ENCODE data around the gene TCAF1.
A peak's percentile ranks its signal among the peaks of the same experiment; 100 is the strongest.

The TCAF1 gene

GRCh38 chr7:143901668-143902331 is at the start of gene TCAF1:
TSS of gene TCAF1 (minus strand) at chr7:143902176. CDS start at chr7:143876608, 25,568 bp downstream.
- peak; percentile 91 for DNase-seq
- CTCF ChIA-PET = interaction anchor here (0.9 to 2.3 kb wide), 7 partner anchors 9 to 226 kb away, joined by 3 to 10 read pairs (median 4); no protein-coding TSS in a partner anchor
- no peaks in the 10 kb centered on the region for H3K36me3 Mint-ChIP-seq
- H3K4me1 Mint-ChIP-seq = peaks cover 27% of the 10 kb centered on the region
- H3K27ac Mint-ChIP-seq = peak within 1 kb of the TSS; percentile 84
- H3K4me3 Mint-ChIP-seq = peak within 1 kb of the TSS; percentile 90
- no peaks in the 10 kb centered on the region for H3K9me3 Mint-ChIP-seq
- H3K27me3 Mint-ChIP-seq = no peaks in the 10 kb centered on the region

- no peak for DNase-seq
- Mint-ChIP-seq H3K4me1 (no peaks in the 10 kb centered on the region), H3K4me3 (no peak overlapping the region), H3K27ac (no peak overlapping the region), H3K27me3 (peaks cover 9% of the 10 kb centered on the region), H3K9me3 (no peaks in the 10 kb centered on the region), H3K36me3 (no peaks in the 10 kb centered on the region)
- CTCF ChIA-PET = no interaction called here
These were observed 46.8 kb upstream of the TCAF1 start for GRCh38 chr7:143948733-143949132.

GRCh38 chr7:143947111-143947510 is 45.1 kb upstream of the TCAF1 start:
- H3K4me1 Mint-ChIP-seq = no peaks in the 10 kb centered on the region
- CTCF ChIA-PET = no interaction called here
- H3K4me3 Mint-ChIP-seq = no peak overlapping the region
- no peak for DNase-seq
- H3K27me3 Mint-ChIP-seq = peaks cover 9% of the 10 kb centered on the region
- no peak overlapping the region for H3K27ac Mint-ChIP-seq
- no peaks in the 10 kb centered on the region for H3K9me3 Mint-ChIP-seq
- H3K36me3 Mint-ChIP-seq = no peaks in the 10 kb centered on the region

GRCh38 chr7:143945423-143945822 is 43.4 kb upstream of the TCAF1 start:
- Mint-ChIP-seq H3K4me3 (no peak overlapping the region), H3K9me3 (no peaks in the 10 kb centered on the region), H3K27me3 (peaks cover 6% of the 10 kb centered on the region), H3K36me3 (no peaks in the 10 kb centered on the region), H3K27ac (no peak overlapping the region), H3K4me1 (no peaks in the 10 kb centered on the region)
- CTCF ChIA-PET = no interaction called here
- DNase-seq = no peak

GRCh38 chr7:143938379-143939243 is 36.6 kb upstream of the TCAF1 start:
- no peak for DNase-seq
- Mint-ChIP-seq H3K9me3 (no peaks in the 10 kb centered on the region), H3K36me3 (no peaks in the 10 kb centered on the region), H3K4me3 (no peak overlapping the region), H3K27me3 (no peaks in the 10 kb centered on the region), H3K27ac (no peak overlapping the region), H3K4me1 (no peaks in the 10 kb centered on the region)
- CTCF ChIA-PET = no interaction called here

GRCh38 chr7:143936087-143937009 is 34.4 kb upstream of the TCAF1 start:
- H3K9me3 Mint-ChIP-seq = no peaks in the 10 kb centered on the region
- CTCF ChIA-PET = no interaction called here
- H3K4me1 Mint-ChIP-seq = peaks cover 3% of the 10 kb centered on the region
- no peaks in the 10 kb centered on the region for H3K27me3 Mint-ChIP-seq
- no peak overlapping the region for H3K4me3 Mint-ChIP-seq
- no peaks in the 10 kb centered on the region for H3K36me3 Mint-ChIP-seq
- no peak for DNase-seq
- H3K27ac Mint-ChIP-seq = no peak overlapping the region

GRCh38 chr7:143934526-143935325 is 32.8 kb upstream of the TCAF1 start, which contains the start of gene OR2F2:
TSS of gene OR2F2 (plus strand) at chr7:143935233. CDS start at chr7:143935233, 0 bp downstream.
- no peaks in the 10 kb centered on the region for H3K9me3 Mint-ChIP-seq
- no peak within 1 kb of the TSS for H3K4me3 Mint-ChIP-seq
- H3K36me3 Mint-ChIP-seq = no peaks in the 10 kb centered on the region
- DNase-seq = no peak
- H3K27ac Mint-ChIP-seq = no peak within 1 kb of the TSS
- no peaks in the 10 kb centered on the region for H3K27me3 Mint-ChIP-seq
- CTCF ChIA-PET = no interaction called here
- H3K4me1 Mint-ChIP-seq = peaks cover 3% of the 10 kb centered on the region

- peaks cover 3% of the 10 kb centered on the region for H3K4me1 Mint-ChIP-seq
These were observed 29.8 kb upstream of the TCAF1 start for GRCh38 chr7:143931739-143932138.

GRCh38 chr7:143929224-143929920 is 27.4 kb upstream of the TCAF1 start:
- no peak overlapping the region for H3K4me3 Mint-ChIP-seq
- H3K4me1 Mint-ChIP-seq = peaks cover 3% of the 10 kb centered on the region
- H3K27ac Mint-ChIP-seq = no peak overlapping the region
- no peaks in the 10 kb centered on the region for H3K9me3 Mint-ChIP-seq
- no peak for DNase-seq
- H3K36me3 Mint-ChIP-seq = no peaks in the 10 kb centered on the region
- H3K27me3 Mint-ChIP-seq = peaks cover 7% of the 10 kb centered on the region
- CTCF ChIA-PET = no interaction called here

More at GRCh38 chr7:143931739-143932138, 29.8 kb upstream of the TCAF1 start:
- Mint-ChIP-seq H3K27ac (no peak overlapping the region), H3K9me3 (no peaks in the 10 kb centered on the region), H3K4me3 (no peak overlapping the region), H3K27me3 (peaks cover 7% of the 10 kb centered on the region), H3K36me3 (no peaks in the 10 kb centered on the region)
- no peak for DNase-seq
- CTCF ChIA-PET = no interaction called here

- Mint-ChIP-seq H3K9me3 (no peaks in the 10 kb centered on the region), H3K4me1 (no peaks in the 10 kb centered on the region), H3K27ac (no peak overlapping the region), H3K4me3 (no peak overlapping the region), H3K27me3 (peaks cover 17% of the 10 kb centered on the region), H3K36me3 (no peaks in the 10 kb centered on the region)
- no peak for DNase-seq
- CTCF ChIA-PET = no interaction called here
These were observed 22.9 kb upstream of the TCAF1 start for GRCh38 chr7:143924851-143925250.

GRCh38 chr7:143914938-143915652 is 13.1 kb upstream of the TCAF1 start:
- H3K4me1 Mint-ChIP-seq = no peaks in the 10 kb centered on the region
- no peaks in the 10 kb centered on the region for H3K36me3 Mint-ChIP-seq
- H3K4me3 Mint-ChIP-seq = no peak overlapping the region
- no peaks in the 10 kb centered on the region for H3K9me3 Mint-ChIP-seq
- peaks cover 7% of the 10 kb centered on the region for H3K27me3 Mint-ChIP-seq
- no peak overlapping the region for H3K27ac Mint-ChIP-seq
- no peak for DNase-seq
- CTCF ChIA-PET = no interaction called here

GRCh38 chr7:143913945-143914615 is 12.1 kb upstream of the TCAF1 start:
- peaks cover 8% of the 10 kb centered on the region for H3K27me3 Mint-ChIP-seq
- no peak overlapping the region for H3K4me3 Mint-ChIP-seq
- no peaks in the 10 kb centered on the region for H3K36me3 Mint-ChIP-seq
- H3K9me3 Mint-ChIP-seq = no peaks in the 10 kb centered on the region
- H3K27ac Mint-ChIP-seq = no peak overlapping the region
- CTCF ChIA-PET = no interaction called here
- no peak for DNase-seq
- no peaks in the 10 kb centered on the region for H3K4me1 Mint-ChIP-seq

Measured in activated naive CD4-positive, alpha-beta T cell treated with anti-CD3 and anti-CD28 coated beads, Interleukin-2, amount 10 ng/mL, durations not matched to agents 7 days and 5 days (primary cell).